Stimulated activated CD4-positive, alpha-beta T cell treated with anti-CD3 and anti-CD28 coated beads, Interleukin-2, amount 100 ng/mL, for 48 hours (primary cell): ENCODE results near the gene NOL4L.
"Not testable (repeated sequence)": the region's sequence is repeated elsewhere in the genome, so short reads cannot be mapped to it uniquely, and the experiment has no call there.

ENCODE experiments used
- DNase-seq, 2 donors: peaks; one replicate each; pipeline ENCODE4 v3.0.0-alpha.2; 2020

Gene NOL4L

DNA sequence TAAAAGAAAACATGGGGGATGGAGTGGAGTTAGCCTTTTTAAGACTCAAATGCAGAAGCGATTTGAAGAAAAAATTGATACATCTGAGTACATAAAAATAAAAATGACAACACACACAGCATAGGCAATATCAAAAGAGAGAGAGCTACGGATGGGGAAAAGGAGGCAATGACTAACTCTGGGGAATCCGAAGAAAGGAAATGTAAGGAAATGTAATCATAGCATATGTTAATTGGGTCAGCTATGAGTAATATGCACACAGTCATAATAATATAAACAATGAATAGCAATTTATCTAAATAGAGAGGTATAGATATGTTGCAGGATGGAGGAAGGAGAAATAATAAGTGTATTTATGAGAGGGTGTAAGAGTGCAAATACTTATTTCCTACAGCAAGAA, 83.4 kb downstream of the NOL4L start:
- DNase-seq, result no peak

DNA sequence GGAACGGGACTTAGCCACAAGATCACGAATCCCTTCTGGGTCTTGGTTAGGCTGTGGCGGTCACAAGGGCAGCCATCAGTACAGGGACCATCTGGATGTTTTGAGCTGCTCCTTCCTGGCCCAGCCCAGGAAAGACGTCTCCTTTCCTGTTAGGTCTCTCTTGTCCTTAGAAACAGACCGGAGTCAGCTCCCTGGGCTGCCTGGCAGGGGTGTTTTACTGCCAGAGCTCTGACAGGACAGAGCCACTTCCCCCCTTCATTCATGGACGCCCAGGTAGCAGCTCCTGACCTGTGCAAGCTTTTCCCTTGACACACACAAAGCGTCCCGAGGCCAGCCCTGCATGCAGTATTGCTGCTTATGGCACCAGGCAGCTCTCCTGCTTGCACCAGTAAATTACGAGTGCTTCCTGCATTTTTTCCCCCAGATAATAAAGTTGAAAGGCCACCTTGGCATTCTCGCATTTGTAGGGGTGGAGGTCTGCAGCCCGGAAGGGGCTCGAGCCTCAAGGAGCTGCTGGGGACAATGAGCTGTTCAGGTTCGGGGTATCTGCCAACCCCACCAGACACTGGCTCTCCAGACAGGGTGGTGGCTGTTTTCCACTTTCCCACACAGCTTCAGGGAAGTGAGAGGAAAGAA, 87.4 kb downstream of the NOL4L start:
- no peak for DNase-seq

DNA sequence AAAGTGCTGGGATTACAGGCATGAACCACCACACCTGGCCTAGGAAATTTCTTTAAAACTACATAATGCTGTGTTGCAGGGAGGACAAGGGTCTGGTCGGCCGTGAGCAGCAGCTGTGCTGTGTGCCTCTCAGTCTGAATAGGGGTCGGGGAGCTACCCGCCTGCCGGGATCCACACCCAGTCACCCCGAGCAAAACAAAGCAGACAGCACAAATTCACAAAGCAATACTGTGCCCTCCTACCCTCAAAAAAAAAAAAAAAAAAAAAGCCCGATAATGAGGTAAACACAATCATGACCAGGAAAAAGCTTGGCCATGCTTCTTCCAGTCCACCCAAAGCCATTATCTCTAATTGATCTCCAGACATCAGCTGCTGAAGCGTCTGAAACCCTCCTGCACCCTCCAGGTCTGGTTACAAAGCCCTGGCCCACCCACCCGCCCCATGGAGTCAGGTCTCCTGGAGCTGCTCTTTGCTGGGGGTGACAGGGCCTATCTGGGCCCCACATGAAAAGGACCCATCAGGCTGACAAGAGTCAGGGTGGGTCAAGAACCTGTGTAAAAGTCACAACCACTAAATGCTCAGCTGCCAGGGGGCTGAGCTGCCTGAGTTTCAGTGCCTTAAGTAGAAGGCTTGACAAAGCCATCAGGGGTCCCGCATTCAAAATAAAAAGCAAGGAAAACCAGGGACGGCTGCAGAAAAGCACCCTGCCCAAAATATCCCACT, 88.2 kb downstream of the NOL4L start:
- DNase-seq, result no peak

DNA sequence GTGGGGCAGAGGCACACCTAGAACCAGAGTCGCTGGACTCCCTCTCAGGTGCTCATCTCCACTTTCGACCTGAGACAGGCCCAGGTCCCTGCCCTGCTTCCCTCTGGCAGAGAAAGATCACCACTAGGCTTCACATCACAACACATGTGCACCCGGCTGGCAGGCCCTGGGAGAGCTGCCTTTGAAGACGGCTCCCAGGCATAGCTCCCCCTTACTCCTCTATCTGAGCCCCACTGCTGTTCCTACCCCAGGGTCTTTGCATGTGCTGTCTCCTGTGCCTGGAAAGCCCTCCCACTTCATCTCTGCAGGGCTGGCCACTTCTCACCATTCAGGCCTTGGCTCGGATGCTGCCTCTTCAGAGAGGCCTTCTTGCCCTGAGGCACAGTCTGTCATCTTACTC, 89.2 kb downstream of the NOL4L start:
- no peak for DNase-seq

DNA sequence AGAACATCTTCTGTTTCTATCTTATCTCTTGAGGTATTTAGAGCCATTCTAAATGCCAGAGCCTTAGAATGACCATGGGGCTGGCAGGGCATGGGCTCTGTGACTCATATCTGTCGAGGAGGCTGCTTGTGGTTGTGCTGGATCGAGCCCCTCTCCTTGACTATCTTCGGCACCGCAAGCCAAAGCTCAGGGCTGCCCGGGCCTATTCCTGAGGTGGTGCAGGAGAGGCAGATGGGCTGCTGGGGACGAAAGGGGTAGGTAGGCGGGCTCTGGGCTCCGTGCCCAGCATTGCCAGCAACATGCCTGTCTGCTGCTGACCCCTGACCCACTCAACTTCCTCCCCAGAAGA, 89.9 kb downstream of the NOL4L start:
- DNase-seq, result no peak

DNA sequence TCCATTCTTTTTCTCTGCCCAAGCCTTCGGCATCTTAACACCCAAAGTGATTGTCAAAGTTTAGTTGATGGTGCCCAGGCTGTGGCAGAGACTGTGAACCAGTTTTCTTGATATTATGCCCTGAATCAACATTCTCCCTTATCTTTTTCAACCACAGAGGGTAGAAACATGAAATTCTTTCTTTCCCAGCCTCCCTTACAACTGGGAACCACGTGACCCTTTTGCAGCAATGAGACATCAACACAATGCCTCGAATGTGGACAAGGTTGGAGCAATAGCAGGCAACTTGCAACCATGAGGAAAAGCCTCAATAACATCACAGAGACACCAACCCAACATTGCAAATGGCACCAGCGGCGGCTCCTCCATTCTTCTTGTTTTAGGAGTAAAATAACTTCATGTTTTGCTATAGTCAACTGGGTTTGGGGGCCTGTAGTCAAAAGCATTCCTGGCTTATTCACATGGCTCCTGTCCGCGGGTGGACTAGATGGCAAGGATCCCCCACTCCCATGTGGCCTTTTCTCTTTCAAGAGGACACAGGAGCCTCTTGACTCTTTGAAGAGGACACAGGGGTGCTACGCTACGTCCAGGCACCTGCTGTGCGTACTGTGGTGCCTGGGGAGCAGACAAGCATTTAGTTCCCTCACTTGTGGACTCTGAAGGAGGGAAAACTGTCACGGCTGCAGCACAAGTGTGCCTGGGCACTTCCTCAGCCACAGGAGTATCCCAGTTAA, 90.5 kb downstream of the NOL4L start:
- no peak for DNase-seq

DNA sequence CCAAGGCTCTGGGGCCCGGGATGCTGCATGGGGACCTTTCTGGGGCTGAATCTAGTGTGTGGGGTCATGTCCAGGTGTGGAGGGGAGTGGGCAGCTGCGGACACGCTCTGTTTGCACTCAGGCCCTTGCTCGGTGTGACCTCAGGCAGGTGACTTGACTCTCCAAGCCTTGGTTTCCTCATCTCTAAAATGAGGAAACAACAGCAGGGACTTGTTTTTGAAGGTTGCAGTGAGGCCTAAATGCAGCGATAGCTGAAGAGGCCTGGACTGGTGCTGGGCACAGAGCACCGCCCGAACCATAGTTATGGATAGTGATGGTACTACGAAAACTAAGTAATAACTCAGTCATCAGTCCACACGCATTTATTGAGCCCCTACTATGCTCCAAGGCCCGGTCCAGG, 91.8 kb downstream of the NOL4L start:
- DNase-seq, result no peak

DNA sequence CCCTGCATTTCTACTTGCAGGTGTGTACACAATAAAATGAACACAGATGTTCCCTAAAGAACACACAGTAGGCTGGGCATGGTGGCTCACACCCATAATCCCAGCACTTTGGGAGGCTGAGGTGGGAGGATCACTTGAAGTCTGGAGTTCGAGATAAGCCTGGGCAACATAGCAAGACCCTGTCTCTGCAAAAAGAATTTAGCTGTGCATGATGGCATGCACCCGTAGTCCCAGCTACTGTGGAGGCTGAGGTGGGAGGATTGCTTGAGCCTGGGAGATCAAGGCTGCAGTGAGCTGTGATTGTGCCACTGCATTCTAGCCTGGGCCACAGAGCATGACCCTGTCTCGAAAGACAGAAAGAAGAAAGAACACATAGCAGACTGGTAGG, 93.4 kb downstream of the NOL4L start:
- not testable (repeated sequence) for DNase-seq

DNA sequence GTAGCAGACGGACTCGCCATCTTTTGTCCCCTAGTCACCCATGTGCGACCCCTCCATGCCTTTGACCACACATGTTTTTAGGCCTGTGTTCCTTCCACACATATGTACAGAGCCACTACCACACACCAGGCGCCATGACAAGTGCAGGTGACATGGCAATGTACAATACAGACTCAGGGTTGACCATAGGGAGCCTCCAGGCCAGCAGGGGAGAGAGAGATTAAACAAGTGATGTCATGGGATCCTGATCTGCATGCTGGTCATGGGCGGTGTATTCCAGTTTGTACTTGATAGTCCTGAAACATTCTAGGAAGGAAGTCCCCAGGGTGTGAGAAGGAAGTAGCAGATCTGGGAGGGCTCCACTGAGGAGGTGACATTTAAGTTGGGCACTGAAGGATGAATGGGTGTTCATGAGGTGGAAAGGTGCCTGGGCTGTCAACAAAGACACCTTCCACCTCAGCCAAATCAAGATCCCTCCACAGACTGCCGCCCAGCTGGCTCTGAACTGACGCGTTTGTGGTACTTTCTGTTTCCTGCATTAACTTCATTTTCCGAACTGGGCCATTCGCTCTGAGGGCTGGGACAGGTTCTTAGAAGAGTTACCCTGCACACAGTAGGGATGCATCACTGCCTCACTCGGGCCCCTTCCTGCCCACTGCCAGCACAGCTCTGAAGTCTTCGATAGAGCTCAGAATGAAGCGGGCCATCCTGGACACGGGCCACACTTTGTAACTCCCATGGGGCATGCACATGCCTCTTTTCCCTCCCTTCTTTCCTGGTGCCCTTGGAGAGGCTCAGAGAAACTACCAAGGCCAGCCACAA, 94.0 kb downstream of the NOL4L start:
- DNase-seq, result no peak

DNA sequence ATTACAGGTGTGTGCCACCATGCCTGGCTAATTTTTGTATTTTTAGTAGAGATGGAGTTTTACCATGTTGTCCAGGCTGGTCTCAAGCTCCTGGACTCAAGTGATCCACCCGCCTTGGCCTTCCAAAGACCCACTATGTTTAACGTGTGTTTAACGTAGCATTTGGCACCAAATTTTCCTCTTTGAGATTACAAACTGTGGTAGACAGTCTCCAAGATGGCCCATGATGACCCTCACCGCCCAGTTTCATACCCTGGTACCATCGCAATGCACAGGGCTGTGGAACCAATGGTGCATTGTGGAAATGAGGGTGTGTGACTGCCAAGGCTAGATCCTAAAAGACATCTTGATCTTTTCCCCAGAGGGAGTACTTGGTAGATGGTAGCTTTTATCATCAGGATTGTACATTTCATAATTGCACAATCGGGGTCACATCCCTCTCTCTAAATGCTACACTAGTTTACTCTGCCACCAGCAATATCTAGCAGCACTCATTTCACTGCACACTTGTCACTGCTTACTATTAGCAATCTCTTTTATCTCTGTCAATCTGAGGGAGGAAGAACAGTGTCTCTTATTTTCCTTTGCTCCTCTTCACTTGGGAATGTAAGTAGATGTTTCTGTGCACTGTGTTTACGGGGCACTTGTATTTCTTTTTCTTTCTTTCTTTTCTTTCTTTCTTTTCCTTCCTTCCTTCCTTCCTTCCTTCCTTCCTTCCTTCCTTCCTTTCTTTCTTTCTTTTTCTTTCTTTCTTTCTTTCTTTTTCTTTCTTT, 96.9 kb downstream of the NOL4L start:
- DNase-seq, result no peak

DNA sequence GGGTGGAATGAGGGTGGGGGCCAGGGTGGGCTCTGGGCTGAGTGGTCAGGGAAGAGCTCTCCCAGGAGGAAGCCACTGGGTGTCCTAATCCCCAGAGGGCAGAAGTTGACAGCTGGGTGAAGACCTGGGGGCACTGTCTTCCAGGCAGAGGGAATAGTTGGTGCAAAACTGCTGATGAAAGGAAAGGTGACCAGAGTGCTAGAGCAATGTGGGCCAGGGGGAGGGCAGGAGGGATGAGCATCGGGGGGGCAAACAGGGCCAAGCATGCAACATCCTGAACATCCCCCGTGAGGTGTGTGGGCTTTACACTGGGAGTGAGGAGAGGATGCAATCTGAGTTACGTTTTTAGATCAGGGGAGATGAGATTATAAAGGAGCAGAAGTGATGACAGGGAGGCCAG, 97.8 kb downstream of the NOL4L start:
- no peak for DNase-seq

DNA sequence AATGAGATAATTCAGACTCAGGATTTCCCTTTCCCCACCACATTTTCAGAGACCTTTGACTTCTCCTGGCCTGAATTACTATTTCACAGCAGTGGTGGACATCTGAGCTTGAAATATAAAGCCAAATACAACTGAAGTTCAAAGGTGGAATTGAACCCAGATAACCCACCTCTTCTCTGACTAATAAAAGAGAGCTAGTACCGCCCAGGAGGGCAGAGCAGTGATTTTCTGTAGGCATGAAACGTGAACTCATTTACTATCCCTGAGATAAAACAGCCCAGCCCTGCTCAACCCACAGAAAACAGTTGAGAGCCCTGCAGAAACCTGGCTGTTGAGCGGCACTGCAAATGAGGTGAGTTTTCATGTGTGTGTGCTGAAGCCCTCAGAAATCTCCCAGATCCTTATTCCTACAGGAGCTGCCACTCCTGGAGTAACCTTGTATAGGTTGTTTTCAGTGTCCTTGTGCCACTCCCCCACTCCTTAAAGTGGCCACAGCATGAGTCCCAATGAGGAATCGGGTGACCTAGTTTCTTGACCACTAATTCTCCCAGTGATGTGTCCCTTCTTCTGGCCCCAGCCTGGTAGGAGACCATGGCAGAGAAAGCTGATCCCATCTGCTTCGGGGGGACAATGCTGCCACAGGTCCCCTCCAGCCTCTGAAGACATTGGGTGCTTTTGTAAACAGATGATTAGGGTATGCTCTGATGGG, 99.2 kb downstream of the NOL4L start:
- DNase-seq, result no peak

DNA sequence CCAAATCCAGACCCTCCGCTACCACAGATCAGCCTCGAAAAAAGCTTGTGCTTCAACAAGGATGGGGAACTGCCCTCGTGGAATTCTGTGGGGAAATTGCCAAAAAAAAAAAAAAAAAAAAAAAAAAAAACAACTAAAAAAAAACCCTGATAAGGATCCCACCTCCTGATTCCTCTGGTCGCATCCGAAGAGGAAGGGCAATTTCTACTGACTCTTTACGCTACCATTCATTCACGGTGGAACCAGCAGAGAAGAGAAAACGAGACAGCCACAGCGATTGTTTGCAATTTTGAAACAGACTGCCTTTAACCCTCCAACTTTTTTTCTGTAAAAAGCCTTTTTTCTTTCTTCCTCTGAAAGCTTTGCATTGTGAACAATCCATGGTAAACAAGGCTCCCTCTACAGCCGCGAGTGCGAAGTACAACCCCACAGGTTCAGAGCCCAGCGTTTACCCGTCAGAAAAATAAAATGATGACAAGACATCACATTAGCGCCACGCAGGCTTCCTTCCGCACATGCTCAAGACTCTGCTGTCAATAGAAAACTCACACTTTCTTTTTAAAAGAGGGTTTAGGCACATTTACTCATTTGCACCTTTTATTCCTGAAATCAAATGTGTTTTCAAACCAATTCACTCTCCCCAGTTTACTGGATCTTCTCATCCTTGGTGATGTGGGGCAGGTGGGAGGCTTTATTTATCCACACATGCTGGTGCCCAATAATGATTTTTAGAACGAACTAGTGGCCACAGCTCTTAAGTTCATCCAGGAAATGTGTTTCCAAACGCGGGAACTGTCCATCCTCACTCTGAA, 100.0 kb downstream of the NOL4L start:
- peak; percentile 60 to 70 for DNase-seq

DNA sequence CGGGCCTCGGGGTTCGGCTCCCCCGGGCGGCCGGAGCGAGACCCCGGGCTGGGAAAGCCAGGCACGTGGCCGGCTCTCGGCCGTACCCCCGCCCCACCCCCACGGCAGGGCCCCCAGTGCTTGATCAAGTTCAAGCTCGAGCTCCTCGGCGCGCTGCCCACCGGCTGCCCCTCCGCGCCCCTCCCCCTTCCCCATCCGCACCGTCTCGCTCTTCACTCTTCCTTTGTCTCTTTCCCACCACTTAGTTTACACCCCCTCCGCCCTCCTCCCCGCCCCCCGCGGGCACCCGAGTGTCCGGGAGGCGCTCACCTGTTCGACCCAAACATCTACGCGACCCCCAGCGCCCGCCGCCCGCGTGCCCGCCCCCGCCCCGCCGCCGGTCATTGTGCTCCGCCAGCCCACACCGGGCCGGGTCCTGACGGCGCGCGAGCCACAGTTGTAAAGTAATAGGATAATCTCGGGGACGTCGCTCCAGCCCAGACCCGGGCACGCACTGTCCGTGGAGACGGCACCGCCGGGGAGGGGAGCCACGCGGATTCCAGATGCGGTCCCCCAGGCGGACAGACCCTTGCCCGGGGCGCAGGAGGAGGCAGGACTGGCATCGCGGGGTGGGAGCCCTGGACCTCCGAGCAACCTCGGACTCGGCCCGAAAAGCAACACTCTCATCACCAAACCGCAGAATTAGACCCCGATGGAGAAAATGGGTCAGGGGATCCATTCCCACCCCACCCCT, 100.7 kb downstream of the NOL4L start:
- no peak for DNase-seq

DNA sequence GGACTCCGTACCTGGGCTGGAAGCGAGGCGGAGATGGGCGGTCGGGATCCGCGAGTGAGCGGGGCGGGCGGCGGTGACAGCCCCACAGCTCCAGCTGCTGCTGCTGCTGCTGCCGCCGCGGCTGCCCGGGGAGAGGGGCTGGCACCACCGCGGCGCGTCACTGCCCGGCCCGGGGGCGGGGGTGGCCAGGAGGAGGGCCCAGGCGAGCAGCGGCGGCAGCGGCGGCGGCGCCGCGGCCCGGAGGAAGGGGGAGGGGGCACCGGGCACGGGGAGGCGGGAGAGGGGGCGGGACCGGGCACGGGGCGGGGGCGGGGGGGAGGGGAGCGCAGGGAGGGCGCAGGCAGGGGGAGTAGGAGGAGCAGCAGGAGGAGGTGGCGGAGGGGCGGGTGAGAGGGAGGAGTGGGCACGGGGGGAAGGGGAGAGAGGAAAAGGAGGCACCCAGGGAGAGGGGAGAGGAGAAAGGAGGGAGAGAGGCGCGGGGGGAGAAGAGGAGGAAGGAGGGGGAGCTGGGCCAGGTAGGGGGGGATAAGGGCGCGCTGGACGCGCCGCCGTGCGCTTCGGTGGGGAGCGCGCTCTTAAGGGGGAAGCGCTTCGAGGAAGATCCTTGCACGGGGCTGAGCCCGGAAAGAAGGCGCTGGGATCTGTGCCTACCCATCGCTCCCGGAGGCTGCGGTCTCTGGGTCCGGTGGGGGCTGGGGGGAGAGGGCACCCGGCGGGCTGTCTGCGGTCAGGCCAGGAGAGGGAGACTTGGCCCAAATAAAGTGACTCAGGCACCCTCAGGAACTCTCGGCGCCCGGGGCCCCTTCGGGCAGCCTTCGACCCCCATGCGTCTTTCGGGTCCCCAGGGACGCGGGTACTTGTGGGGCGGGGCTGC, 101.5 kb downstream of the NOL4L start:
- peak; percentile 41 to 47 for DNase-seq

DNA sequence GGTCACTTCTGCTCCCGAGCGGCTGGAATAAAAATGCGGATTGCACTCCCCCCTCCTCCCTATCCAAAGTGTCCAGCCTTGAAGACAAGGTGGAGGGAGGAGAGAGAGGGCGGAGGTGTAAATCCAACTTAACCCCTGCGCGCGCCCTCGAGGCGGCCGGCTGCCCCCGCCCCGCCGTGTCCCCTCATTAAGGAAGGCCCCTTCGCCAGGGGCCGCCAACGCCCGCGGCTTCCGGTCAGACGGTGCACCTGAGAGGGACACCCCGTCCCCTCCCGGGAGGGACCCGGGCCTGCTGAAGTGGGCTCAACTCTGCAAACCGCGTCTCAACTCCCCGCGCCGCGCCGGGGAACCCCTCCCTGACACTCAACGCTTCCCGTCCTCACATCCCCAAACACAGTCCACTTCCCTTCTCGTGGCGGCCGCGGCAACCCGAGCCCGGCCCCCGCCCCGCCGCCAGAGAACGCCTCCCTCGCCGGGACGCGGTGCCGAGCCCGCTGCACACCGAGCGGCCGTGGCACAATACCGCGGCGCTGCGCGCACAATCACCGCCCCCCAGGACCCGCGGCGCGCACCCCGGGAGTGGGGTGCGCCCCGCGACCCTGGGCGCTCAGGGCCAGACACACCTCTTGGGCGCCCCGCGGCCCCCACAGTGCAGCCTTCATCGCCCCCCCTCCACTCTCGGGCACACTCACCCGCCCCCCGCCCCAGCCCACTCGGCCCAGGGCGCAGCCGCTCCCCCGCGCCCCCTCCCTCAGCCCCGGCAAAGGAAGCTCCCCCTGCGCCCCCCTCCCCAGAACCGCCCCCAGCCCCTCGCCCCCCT, 102.5 kb downstream of the NOL4L start:
- DNase-seq, result peak in 1 of 2 donors; percentile 26

DNA sequence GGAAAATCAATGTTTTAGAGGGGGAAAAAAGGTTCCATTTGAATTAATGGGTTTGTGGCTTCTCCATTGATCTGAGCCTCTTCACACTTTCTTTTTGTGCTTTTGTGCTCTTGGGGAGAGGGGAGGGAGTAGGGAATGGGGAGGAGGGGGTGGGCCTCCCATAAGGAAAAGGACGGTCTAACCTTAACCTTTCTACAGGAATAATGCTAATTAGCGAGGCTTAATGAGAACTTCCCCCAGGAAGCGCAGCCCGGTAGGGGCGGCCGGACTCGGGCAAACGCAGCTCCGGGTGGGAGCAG, 103.0 kb downstream of the NOL4L start:
- DNase-seq, result no peak

DNA sequence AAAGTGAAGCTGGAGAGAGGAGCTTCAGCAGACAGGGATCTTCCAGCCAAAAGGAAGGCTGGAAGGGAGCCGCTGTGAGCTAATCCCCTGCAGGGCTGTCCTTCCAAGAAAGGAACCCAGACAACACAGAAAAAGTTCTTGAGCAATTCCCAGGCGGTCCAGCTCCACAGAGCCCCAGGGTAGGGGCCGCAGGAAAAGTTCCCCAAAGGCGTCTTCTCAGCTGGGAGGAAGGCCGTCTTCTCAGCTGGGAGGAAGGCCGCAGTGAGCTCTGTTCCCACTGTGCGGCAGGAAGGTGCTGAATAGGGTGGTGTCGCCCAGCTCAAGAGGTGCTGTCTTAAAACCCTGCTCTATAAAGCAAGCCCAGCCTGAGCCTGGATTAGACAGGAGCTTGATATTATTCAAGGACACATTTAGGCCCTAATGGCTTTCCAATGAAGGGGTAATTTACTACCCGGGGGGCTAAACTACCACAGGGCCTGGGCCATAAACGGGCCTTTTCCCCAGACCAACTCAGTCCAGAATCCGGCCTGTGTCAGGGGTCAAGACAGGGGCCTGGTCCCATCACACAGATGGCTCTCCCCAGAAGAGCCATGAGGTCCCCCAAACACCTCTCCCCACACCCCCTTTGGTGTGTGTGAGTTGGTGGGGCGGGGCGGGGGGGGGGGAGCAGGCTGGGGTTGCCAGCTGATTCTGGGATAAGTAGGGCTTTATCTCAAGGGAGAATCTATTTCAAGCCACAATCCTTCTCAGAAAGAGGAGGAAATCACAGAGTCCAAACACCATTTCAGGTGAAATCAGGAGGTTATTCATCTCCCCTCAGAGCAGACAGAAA, 103.6 kb downstream of the NOL4L start:
- DNase-seq, result no peak
